GM18517 (cell line): Measurements from ENCODE around the gene CPM.

Experiments used
- ATAC-seq: cut with Tn5 transposase; IDR thresholded peaks from one replicate; pipeline ENCODE4 v1.9.1; 2021; ENCODE audit warnings: mild to moderate bottlenecking, moderate library complexity; ENCODE audit not compliant: unreplicated experiment

Gene CPM

DNA sequence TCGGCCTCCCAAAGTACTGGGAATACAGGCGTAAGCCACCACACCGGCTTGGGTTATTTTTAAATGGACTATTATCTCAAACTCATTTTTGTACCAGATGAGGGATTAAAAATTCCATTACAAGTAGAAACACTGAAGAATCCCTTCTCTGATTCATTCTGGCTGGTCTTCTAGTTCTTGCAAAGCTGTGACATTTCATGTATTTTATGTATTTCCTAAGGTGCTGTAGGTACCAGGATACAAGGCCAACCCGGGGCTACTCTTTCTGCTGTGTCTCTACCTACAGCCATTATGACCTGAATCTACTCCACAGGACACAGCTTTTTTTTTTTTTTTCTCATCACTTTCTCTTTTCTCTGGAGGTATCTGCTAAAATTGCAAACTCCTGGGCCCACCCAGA is 24.9 kb downstream of the CPM start:
- no peak for ATAC-seq

DNA sequence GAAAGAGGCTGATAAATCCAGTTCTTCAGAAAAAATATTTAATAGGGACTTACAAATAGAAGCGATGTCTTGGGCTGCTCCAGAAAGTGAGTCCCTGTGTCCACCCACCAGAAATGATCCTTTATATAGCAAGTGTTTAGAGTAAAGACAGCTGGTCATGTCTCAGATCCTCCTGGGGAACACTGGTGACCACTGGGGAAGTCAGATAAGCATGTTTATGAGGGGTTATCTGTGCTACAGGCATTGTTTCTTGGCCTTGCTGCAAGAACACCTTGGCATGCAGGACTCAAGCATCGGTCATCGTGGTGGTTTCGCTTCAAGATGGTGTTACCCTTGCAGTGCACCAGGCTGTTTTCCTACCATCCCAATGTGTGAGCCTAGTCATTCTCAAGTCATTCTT is 27.2 kb downstream of the CPM start:
- no peak for ATAC-seq

DNA sequence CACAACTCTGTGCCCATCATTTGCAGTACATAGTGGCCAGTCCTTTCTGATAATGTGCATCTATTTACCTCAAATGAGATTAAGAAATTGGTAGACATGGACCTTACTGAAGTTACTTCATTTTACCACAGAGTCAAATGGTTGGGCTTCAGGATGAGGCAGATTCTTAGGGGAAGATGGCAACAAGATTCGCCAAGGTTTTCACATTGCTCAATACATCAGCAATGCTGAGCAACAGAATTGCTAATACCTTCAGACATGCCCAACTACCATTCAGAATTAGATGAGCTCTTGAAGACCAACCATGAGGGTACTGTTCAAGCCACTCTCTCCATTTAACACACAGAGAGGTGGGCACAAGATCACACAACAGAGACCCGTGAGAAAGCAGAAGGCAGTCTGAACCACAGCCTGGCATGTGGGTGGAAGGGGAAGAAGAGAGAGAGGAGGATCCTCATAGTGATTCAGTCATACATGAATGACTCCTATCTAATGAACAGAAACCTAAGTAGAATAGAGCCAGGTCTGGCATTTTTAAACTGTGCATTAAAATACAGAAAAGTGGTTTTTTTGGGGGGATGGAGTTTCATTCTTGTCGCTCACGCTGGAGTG is 28.5 kb downstream of the CPM start:
- no peak for ATAC-seq

DNA sequence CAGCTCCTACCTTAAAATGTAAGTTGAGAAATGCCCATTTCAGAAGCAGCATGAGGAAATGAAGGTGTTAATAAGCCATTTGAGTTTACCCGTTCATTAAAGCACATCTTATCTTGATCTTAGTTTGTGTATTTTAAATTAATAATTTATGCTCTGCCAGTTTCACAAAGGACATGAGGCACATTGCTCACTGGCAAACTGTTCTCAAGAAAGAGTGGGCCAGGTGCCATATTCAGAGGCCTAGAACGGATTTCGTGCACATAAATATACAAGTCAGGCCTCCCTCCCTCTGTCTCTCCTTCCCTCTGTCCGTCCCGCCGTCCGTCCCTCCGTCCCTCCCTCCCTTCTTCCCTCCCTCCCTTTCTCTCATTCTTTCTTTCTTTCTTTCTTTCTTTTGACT is 29.5 kb downstream of the CPM start:
- ATAC-seq: no peak

DNA sequence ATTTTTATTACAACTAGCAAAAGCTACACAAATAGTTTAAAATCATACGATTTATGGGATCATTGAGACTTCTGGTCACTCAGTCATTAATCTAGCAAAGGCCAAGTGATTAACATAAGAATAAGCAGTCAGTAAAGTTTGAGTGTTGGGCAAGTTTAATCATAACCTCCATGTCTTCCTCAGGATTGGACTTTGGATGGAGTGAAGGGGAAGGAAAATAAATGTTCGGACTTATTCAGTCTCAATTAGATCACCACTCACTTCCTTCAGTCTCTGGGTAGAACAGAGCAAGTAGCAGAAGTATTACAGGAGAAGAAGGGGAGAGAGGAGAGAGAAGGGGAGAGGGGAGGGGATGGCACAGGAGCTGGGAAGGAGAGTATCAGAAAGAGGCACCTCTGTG is 31.4 kb downstream of the CPM start:
- ATAC-seq: no peak

DNA sequence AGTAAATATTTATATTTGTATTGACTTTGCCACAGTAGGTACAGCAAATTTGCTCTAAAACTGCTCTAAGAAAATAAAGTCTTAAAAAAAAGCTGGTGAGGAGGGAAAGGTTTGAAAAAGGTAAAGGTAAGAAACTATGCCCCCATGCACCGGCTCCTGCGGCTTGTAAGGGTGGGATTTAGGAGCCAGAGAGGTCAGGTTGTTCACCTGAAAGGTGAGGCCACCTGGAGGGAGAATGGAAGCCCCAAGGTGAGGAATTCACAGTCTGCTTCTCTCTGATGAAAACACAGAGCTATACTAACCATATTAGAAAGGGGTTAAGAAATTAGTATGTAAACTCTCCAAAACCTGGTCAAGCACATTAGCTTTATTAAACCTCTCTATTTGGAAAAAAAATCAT is 31.8 kb downstream of the CPM start:
- ATAC-seq: no peak

DNA sequence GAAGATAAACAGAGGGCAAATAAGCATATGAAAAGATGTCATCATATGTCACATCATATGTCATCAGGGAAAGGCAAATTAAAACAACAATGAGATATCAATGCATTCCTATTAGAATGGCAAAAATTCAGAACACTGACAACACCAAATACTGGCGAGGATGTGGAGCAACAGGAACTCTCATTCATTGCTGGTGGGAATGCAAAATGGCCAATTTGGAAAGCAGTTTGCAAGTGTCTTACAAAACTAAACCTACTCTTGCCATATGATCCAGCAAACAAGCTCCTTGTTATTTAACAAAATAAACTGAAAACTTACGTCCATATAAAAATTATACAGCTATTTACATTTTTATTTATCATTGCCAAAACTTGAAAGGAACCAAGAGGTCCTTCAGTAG is 32.7 kb downstream of the CPM start:
- no peak for ATAC-seq

DNA sequence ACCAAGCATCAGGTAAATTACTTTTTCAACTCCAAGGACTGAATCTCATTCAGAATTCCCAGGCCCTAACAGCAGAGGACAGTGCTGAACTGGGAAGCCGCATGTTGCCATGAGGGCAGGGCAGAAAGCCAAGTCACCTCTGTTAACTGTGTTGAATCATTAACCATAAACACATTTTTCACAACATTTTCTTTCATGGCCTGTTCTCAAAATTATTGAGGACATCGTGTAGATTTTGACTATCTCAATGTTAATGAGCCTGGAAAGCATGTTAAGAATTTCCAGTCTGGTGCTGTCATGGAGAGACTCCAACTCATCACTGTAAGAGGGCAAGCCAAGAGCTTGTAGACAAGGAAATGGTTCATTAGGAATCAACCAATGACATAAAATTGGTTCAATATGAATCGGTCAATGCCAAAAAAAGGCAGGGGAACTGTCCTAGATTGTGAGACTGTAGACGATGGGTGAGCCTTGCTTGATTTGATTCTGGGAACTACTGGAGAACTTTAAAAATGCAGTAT is 33.7 kb downstream of the CPM start:
- ATAC-seq: no peak

DNA sequence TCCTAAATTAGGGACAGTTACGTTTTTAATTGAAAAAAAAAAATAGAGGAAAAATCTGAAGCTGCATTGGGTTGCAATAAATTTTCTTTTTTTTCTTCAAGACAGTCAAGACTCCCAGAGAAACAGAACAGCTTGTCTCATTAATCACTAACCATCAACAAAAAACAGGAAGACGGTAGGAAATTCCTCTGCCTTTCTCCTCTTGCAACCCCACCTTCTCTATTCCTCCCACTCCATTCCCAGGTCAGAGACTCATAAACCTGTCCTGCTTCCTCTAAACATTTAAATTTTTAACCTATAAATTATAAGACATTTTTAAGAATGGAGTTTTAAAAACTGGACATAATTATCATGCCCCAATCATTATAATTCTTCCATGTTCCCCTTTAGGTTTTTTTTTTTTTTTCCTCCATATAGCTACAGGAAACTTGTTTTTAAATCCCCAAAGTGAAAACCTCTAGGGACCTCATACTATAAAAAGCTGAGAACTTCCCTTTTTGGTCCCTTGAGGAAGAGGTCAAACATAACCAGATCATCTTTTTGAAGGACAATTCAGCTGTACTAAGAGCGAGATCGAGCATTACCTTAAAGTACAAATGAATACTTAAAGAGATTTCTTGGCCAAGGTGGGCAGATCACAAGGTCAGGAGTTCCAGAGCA is 36.0 kb downstream of the CPM start:
- no peak for ATAC-seq

DNA sequence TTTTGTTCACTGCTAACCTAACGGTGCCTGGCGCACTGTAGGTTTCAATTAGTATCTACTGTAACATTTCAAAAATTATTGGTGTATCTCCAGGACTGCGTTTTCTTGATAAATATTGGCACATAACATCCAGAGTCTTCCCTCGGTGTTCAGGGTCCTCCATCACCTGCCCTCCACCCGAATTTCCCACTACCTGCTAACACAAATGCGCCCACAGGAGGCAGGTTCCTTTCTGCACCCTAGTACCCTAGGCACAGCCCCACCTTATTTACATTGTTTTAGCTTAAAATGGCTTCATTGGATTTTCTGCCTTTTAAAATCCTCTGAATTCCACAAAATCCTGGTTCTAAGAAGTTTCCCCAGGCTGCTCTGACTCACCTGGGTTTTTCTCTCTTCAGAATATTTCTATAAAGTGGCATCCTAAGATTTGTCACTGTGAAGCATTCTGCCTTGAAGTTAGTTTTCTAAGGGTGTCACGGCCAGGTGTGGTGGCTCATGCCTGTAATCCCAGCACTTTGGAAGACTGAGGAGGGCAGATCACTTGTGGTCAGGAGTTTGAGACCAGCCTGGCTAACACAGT is 38.6 kb downstream of the CPM start:
- no peak for ATAC-seq

DNA sequence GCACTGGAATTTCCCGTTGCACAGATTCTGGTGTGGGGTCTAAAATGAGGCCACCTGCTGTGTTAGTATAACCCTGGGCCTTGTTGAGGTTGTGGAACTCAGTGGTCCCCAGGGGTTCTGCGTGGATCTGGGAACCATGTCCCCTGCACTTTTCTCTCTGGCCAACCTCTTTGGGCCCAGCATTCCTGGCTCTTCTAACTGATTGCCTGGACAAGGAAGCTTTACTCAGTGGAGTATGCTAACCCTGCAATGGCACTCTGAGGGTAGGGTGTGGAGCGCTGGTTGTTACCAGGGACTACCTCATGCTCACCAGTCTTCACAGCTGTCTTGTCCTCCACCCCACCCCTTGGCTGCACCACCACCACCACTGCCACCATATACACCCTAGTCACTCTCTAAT is 39.2 kb downstream of the CPM start:
- no peak for ATAC-seq

DNA sequence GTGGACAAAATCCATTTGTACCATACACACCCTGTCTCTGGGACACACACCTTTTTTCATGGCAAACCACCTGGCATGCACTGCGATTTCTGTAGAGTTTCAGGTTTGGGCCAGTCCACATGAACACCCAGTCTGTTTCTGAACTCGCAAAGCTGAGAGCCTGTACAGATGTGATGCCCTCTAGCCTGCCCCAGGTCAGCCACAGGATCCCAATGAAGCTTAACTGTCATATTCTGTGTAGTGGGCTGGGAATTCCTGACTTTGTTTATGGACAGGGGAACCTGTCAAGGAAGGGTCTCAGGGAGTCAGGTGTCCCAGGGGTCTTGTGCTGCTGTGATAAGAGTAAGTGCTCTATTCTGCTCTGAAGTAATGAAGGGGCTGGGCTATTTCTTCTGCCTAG is 39.8 kb downstream of the CPM start:
- no peak for ATAC-seq

DNA sequence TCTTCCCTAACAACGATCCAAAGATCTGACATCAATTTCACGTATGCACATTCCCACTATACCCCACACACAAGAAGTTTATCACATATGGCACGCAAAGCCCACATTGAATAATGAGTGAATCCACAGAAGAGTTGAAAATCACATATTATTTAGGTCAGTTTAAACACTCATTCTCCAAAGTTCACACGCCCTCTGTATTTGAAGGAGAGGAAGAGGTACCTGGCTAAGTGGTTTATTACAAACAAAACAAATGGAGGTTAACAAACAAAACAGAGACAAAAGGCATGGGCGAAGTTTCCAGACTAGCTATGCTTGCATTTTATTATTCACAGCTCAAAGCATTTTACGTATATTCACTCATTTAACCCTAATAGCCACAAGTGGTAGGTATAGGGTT is 41.8 kb downstream of the CPM start:
- no peak for ATAC-seq

DNA sequence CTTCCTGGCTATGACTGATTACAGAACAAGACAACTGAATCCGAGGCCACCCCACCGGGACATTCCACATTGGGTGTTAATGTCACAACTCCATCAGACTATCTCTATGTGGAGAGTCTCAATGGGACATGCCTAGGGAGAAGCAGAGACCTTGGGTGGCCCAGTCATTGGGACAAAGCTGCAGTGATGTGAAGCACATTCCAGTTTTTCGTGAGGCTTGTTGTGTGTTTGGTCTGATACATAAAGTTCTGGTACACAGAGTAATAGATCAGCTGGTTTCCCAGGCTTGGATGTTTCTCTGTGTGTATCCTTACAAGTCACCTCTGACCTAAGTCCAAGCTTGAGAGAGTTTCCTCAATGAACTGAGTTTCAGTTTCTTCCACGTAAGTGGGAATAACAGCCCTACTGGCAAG is 42.3 kb downstream of the CPM start:
- no peak for ATAC-seq

DNA sequence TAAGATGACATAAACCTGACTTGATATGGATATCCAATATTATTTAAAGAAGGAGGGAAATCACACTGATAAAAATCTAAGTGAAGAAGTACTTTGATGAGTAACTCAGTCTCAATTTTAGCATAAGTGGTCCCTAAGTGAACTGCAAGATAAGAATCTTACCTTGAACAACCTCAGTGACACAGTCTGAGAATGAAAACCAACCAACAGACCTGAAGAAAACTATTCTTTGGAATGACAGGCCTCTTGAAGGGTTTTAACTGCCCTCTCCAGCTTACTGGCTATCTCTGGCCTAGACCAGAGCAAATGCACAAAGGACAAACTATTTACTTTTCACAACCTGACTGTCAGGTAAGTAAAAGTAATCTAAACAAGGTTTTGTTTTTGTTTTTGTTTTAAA is 44.7 kb downstream of the CPM start:
- no peak for ATAC-seq

DNA sequence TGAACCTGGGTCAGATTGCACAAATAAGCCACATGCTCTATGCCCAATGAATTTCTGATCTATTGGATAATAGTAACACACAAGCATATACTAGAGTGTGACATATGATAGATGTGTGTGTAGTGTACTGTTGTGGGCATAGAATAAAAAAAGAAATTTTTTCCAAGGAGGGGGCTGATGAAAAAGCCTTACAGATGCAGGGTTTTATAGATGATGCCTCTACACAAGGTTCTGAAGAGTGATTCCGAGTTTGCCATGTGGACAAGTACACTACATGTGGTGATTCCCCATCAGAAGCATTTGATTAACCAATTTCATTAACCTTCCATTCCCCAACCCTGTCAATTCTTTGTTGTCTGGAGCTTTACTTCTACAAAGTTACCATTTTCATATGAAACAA is 45.3 kb downstream of the CPM start:
- no peak for ATAC-seq

DNA sequence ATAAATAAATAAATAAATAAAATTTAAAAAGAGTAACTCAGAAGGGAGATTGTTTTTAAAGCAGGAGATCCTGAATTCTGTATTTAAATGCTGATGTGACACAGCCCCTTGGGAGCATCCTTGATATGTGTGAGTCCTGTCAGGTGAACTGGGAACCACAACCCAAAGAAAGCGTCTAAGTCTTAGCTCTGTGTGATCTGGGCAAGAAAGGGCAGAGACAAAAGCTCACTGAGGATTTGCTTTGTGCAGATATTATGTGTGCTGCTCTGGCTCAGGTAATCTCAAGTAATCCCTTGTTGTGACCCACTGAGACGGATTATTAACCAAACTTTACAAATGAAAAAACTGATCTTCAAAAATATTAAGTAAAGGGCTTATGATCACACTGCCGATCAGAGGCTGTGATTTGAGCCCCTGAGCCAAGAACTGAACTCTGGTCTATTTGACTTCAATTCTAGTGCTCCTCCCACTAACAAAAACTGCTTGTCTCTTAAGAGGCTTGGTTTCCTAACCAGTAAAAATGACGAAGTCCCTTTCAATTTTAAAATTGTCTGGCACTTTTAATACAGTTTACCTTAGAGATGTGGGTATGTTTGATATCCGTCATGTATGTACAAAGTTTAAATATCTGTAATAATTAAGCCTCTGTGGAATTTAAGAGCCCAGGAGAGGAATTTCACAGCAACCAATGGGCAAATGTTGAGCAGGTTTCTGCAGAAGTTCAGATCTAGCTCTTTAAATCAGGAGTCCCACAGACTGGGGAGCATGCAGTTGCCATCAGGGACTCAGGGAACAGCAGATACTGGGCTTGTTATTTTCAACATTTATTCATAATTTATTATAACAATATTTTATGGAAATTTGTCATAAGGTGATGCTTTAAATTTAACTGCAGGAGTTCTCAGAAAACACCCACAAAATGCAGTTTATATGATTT is 46.1 kb downstream of the CPM start:
- no peak for ATAC-seq

DNA sequence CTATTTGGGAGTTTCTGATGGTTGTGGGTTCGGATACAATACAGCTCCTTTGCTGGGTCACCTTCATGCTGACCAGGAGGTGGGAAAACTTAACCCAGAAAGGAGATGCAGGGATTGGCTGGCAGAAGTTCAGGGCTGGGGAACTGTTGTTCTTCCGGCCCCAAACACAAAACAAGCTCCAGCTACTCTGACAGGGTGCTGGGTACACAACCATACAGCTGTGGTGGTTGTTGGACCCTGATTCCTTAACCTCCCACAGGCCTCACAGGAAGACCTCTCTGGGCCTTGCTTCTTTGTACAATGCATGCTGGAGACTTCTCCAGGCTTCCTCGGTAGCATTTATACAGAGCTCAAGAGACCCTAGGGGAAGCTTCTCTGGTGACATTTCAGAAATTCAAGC is 47.6 kb downstream of the CPM start:
- ATAC-seq: no peak

DNA sequence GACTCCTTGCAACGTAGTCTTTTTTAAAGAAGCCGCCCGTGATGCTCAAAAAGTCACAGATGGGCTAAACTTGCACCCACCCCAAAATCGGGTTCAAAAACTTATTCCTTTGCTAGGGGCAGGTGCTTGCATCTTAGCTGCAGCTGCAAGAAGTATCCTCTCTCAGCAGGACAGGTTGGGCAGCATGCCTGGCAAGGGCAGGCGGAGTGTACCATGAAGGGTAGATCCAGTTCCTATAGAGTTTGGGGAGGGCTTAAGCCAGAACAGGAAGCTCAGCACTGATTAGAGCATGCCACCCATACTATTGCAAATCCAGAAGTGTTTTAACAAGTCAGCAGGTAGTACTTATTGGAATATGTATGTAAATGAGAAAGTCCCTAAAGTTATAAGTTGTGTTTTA is 48.7 kb downstream of the CPM start:
- ATAC-seq: no peak

DNA sequence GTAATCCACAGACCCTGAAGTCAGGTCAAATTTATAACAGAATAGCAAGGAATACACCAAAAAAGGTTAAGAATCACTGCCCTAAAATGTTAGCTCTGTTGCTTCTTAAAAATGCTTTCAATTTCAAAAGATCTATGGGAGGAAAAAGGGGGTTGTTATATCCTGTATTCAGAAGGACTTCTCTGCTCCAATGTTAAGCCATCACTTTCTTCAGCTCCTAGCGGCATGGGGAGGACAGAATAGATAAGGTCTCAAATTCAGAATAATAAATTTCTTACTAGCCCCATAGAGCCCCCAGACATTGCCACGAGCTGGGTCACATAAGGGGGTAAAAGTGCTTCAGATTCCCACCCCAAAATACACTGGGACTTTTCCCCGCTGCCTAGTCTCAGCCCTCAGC is 49.8 kb downstream of the CPM start:
- ATAC-seq: no peak

DNA sequence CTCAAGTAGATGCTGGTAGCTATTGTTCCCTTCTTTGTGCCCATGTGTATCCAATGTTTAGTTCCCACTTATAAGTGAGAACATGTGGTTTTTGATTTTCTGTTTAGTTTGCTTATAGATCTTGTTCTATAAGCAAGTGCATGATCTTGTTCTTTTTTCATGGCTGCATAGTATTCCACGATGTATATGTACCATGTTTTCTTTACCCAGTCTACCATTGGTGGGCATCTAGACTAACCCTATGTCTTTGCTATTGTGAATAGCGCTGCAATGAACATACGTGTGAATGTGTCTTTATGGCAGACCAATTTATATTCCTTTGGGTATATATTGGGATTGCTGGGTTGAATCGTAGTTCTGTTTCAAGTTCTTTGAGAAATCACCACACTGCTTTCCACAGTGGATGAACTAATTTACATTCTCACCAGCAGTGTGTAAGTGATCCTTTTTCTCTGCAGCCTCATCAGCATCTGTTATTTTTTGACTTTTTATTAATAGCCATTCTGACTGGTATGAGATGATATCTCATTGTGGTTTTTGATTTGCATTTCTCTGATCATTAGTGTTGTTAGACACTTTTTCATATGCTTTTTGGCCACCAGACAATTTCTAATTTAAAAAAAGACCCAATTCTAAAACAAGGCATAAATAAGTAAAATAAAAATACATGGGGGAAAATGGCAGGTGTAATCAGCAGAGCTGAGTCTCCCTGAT is 50.6 kb downstream of the CPM start:
- no peak for ATAC-seq
